Central memory CD4-positive, alpha-beta T cell (primary cell): ENCODE data around the gene TSPAN16.
"Not testable (repeated sequence)": the region's sequence is repeated elsewhere in the genome, so short reads cannot be mapped to it uniquely, and the experiment has no call there.

ENCODE experiments used
- DNase-seq: peaks from one replicate; pipeline ENCODE4 v3.0.0; 2022

The TSPAN16 gene

DNA sequence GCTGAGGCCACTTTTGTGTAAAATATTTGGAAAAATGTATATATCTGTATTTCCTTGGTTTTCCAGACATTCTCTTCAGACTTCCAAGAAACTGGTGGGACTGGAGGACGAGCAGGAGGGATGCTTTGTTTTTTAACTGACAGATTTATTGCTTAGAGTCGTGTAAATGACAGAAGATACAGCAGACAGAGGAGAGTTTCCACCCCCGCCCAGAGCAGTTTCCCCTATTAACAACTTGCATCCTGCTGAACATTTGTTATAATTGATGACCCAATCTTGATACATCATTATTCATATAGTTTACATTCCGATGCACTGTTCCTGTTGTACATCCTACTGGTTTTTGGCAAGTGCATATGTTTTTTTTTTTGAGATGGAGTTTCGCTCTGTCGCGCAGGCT, 26.6 kb upstream of the TSPAN16 start:
- DNase-seq = no peak

DNA sequence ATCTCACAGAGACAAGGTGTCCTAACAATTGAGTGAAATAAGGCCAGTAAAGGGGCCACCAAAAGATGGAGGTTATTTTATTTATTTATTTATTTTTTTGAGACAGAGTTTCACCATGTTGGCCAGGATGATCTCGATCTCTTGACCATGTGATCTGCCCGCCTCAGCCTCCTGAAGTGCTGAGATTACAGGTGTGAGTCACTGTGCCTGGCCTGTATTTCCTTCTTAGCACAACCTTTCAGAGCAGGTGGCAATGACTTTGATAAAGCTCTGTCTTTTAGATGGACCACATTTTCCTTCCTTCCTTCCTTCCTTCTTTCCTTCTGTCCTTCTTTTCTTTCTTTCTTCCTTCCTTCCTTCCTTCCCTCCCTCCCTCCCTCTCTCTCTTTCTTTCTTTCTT, 22.7 kb upstream of the TSPAN16 start:
- DNase-seq = no peak

DNA sequence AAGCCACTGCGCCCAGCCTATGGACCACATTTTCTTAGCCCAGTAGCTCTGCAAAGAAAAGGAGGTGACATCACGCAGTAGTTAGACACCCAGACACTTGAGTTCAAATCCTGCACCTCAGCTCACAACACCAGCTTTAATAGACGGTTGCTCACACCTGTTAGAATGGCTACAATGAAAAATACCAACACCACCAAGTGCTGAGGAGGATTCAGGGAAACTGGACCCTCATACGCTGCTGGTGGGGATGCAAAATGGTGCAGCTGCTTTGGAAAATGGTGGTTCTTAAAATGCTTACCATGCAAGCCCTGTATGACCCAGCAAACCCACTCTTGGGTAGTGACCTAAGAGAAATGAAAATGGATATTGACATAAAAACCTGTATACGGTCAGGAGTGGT, 22.0 kb upstream of the TSPAN16 start:
- no peak for DNase-seq

DNA sequence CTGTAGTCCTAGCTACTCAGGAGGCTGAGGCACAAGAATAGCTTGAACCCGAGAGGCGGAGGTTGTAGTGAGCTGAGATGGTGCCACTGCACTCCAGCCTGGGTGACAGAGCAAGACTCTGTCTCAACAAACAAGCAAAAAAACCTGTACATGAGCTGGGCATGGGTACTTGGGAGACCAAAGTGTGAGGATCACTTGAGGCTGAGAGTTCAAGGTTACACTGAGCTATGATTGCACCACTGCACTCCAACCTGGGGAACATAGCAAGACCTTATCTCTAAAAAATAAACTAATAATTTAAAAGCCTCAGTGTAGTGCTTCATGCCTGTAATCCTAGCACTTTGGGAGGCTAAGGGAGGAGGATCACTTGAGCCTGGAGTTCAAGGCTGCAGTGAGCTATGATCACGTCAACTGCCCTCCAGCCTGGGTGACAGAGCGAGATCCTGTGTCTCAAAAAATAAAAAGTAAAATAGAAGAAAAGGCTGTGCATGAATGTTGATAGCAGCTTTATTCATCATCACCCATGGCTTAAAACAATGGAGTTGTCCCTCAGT, 21.4 kb upstream of the TSPAN16 start:
- DNase-seq = no peak

DNA sequence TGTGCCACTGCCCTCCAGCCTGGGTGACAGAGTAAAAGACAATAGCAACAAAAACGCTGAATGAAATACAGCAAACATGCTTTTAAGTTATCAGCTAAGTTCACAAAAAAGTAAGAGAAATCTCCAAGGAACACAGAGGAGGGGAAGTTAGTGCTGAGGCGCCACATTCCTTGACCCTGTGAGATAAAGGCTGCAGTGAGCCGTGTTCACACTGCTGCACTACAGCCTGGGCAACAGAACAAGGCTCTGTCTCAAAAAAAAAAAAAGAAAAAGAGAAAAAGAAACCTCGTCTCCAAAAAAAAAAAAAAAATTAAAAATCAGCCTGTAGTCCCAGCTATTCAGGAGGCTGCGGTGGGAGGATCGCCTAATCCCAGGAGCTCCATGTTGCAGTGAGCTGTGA, 17.3 kb upstream of the TSPAN16 start:
- no peak for DNase-seq

DNA sequence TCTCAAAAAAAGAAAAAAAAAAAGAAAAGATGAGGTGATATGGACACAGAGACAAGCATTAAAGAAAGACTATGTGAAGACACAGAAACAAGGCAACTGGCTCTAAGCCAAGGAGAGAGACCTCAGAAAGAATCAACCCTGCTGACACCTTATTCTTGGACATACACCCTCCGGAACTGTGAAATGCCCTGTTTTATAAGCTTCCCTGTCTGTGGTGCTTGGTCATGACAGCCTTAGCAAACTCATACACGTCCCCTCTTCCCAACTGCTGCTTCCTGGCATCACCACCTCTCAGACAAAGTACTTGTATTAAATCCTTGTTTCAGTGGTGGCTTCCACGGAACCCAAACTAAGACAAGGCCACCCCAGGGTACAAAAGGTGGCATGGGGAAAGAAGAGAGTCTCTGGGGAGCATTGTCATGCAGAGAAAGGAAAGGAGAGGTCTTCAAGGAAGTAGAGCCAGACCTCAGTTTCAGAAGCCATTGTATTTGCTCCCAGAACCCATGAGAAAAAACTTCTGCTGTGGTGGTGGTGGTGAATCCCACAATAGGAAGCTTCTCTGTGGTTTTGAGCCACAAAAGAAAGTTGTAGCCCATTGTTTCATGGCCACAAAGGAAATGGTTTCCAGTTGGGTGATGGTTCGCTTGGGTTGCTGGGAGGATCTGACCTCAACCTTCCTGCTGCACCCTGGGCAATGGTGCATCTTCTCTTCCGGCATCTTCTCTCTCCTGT, 16.3 kb upstream of the TSPAN16 start:
- DNase-seq = peak; percentile 78

DNA sequence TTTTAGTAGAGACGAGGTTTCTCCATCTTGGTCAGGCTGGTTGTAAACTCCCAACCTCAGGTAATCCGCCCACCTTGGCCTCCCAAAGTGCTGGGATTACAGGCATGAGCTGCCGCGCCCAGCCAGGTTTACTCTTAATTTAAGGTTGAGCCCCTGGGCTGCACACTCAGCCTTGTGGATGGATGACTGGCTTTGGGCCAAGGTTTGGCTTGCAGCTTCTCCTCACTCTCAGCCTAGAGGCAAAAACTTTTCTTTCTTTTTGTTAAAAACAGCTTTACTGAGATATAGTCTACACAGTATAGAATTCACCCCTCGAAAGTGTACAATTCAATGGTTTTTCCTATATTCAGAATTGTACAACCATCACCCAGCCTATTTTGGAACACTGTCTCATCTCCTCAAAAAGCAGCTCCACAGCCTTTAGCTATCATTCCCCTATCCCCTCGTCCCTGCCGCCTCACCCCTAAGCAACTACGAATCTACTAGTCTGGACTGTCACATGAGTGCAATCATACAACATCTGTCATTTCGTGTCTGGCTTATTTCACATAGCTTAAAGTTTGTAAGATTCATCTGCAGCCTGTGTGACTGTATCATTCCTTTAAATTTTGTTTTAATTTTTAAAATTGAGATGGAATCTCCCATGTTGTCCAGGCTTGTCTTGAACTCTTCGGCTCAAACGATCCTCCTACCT, 14.5 kb upstream of the TSPAN16 start:
- DNase-seq = no peak

DNA sequence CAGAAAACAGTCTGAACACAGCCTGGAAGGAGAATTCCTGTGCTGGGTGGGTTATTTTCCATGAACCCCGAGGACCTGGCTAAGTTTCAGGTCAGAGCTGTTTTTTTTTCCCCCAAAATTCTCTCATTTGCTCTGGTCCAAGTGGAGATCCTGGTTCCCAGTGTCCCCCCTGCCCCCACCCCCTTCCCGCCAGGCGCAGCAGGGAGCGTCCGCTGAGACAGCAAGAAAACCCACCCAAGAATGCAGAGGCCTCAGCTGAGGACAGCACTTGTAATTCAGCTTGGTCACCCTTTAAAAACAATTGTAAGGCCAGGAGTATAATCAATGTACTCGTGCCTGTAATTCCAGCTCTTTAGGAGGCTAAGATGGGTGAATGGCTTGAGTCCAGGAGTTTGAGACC, 11.4 kb upstream of the TSPAN16 start:
- no peak for DNase-seq

DNA sequence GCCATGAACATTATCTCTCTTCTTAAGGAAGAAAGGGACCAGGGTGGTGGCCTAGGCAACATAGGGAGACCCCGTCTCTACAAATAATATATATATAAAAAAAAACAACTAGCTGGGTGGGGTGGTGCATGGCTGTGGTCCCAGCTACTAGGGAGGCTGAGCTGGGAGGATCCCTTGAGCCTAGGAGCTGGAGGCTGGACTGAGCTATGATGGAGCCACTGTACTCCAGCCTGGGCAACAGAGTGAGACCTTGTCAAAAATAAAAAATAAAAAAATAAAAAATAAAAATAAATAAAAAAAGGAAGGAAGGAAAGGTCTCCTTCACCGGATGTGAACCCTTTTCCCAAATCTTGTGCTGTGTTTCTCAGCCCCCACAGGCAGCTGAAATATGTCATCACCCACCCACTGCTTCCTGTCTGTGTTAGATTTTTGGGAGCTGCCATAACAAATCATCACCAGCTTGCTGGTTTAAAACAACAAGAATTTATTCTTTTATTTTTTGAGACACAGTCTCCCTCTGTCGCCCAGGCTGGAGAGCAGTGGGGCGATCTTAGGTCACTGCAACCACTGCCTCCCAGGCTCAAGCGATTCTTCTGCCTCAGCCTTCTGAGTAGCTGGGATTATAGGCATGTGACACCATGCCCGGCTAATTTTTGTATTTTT, 9.5 kb upstream of the TSPAN16 start:
- no peak for DNase-seq

DNA sequence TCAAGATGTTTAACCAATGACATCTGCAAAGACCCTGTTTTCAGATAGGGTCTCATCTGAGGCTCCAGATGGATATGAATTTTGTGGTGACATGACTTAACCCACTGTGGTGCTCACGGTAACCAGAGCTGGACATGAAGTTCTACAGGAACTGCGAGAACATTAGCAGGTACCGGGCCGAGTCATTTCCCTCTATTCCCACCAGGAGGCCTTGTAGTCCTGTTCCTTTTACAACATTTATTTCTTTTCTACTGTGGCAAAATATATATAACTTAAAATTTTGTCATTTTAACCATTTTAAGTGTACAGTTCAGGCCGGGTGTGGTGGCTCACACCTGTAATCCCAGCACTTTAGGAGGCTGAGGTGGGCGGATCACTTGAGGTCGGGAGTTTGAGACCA, 7.6 kb upstream of the TSPAN16 start:
- no peak for DNase-seq

DNA sequence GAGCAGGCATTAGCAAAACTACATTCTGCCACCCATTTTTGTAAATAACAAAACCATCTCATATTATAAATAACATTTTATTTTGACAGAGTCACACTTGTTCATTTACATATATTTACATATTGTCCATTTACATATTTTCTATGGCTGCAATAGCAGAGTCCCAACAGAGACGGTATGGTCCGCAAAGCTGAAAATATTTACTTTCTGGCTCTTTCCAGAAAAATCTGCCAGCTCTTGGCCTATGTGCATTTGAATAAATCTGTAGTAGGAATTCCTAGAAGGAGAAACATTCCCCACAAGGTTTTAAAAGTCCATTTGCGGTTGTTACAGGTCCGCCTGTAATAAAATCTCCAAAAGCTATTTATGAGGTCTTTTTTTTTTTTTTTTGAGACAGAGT, 5.7 kb upstream of the TSPAN16 start:
- DNase-seq = no peak

DNA sequence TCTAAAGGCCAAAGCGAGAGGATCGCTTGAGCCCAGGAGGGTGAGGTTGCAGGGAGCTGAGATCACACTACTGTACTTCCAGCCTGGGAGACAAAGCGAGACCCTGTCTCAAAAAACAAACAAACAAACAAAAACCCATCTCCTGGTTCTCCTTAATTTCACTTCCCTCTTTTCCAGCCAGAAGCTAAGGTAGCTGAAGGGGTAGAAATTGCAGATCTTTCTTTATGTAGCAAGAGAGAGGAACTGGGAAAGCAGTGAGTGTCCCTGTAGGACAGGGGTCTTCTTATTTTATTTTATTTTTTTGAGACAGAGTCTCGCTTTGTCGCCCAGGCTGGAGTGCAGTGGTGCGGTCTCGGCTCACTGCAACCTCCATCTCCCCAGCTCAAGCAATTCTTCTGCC, 4.5 kb upstream of the TSPAN16 start:
- DNase-seq = no peak

DNA sequence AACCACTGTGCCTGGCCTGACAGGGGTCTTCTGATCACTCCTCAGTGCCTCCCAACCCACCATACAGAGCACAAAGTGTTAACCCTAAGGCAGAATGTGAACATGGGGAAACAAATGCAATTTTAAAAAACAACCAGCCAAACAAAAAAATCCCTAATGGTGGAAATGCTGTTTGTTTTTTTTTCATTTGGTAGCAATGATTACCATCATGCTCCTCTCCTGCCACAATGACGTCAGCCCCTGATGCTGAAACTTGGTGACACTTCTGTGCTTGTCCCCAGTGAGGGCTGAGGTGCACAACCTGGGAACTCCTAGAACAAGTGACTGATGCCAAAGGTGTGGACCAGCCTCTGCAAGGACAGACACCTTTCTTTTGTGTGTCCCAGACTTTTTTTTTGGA, 4.0 kb upstream of the TSPAN16 start:
- DNase-seq = no peak

DNA sequence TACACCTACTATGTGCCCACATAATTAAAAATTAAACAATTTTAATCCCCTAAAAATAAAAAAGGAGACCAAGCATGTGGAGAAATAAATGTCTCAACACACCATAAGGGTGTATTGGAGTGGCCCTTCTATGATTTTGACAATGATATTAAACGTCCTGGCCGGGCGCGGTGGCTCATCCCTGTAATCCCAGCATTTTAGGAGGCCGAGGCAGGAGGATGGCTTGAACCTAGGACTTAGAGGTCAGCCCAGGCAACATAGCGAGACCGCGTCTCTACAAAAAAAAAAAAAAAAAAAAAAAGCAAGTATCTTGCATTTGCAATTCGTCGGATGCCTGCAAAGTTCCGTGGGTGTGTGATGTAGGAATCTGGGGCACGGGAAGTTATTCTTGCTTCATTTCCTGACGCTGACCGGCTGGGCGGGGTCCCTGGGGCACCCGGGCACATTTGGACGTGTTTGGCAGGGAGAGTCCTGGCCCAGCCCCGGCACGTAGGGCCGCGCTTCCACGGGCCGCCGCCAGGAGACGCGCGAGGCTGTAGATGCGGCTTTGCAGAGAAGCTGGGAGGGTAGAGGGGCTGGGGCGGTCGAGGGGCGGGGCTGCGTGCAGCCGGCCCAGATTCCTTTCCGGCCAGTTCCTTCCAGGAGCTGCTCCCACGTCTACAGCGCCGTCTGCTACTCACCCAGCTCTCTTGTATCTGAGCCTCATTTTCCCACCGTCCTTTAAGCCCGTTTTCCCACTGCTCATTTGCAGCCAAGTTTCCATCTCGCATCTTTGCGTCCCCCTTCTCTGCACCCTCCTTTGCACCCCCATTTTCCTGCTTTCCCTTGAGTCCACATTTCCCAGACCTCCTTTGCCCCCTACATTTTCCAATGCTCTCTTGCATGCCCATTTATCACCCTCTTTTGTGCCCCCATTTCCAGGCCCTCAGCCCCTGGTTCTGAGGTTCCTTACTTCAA, 2.2 kb upstream of the TSPAN16 start:
- peak; percentile 65 for DNase-seq

DNA sequence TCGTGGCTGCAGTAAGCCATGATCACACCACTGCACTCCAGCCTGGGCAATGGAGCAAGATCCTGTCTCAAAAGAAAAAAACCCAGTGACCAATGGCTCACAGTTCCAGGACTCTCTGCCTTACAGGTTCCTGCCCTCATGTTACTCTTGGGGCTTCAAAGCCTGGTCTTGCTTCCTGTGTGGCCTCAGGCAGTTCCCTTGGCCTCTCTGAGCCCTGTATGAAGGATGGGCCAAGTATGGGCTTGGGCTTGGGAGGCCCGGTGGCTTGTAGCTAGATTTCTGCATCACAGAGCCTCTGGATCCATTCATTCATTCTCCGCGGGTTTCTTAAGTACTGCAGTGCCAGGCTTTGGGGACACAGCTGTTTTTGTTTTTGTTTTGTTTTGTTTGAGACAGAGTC, 780 bp upstream of the TSPAN16 start:
- no peak for DNase-seq

DNA sequence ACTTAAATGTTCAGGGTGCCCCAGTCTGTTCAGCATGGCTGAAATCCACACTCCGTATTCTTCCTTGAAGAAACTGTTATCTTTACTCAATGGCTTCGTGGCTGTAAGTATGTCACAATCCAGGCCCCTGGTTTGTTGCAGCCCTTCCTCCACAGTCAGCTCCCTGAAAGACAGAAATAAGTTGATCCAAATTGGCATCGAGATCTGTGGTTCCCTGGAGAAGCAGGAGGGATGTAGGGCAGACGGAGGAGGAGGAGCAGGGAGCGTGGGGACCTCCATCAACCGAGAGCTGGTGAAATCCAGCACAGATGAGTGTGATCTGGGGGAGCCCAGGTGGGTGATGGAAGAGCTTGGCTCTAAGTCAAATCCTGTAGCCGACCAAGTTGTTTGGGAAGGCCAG, 304 bp downstream of the TSPAN16 start:
- no peak for DNase-seq

DNA sequence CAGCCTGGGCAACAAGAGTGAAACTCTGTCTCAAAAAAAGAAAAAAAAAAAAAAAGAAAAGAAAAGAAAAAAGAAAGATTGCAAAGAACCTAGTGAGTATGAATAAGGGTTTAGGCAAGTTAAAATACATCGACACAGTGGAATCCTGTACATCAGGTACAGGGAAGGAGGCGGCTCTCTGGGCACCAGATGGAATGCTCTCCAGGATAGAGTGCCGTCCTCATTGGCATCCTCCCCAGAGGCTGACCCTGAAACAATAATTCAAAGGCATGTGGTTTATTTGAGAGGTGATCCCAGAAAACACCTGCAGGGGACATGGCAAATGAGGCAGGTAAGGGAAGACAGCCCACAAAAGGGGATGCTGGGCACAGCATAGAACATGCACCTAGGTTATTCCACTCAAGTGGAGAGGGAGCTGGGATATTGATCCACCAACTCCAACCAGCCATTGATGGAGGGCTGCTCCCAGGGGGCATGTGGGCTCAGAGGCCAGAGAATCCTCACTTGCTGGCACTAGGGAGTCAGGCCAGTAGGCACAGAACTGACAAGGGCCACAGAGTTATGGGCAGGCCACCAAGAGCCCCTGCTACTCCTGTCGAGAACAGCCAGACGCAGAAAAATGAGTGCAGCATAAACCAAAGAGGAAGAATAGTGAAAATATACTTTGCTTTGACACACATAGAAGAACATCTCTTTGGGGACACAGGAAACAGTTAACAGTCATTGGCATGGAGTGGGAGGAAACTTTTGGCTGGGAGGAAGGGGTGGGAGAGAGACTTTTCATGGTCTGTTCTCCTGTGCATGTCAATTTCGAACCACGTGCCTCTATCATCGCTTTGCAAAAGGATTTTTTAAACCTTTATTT, 4.2 kb downstream of the TSPAN16 start:
- no peak for DNase-seq

DNA sequence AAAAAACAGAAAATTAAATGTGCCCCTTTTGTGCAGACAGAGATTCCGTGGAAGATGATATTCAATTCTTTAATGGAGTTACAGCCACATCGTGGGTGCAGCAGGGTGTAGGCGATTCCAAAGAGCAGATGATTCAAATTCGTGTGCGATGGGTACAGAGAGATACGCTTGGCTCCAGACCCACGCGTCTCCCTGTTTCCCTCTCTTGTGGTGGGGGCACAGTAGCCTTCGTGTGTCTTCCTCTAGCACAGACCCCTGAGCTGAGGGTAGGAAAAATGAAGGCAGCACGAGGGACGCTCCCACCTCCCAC, 4.8 kb downstream of the TSPAN16 start:
- DNase-seq = no peak

DNA sequence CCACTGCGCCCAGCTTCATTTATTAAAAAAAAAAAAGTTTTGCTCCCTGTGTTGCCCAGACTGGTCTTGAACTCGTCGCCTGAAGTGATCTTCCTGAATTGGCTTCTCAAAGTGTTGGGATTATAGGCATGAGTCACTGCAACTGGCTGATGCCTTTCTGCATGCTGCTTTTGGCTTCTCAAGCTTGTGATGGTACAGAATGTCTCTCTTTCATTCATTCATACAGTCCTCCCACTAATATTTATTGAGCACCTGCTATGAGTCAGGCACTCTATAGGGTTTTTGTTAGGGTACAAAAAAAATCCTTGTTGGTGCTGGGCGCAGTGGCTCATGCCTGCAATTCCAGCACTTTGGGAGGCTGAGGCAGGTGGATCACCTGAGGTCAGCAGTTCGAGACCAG, 9.0 kb downstream of the TSPAN16 start:
- DNase-seq = no peak

DNA sequence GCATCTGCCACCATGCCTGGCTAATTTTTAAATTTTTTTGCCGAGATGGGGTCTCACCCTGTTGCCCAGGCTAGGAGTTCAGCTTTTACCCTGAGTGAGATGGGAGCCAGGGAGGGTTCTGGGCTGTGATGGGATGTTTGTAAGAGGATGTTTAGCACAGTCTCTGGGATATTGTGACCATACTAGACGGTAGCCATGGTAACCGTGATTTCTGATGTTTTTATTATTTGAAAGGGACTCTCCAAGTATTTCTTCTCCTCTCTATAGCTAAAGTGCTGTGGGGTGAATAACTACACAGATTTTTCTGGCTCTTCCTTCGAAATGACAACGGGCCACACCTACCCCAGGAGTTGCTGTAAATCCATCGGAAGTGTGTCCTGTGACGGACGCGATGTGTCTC, 10.4 kb downstream of the TSPAN16 start:
- DNase-seq = no peak

DNA sequence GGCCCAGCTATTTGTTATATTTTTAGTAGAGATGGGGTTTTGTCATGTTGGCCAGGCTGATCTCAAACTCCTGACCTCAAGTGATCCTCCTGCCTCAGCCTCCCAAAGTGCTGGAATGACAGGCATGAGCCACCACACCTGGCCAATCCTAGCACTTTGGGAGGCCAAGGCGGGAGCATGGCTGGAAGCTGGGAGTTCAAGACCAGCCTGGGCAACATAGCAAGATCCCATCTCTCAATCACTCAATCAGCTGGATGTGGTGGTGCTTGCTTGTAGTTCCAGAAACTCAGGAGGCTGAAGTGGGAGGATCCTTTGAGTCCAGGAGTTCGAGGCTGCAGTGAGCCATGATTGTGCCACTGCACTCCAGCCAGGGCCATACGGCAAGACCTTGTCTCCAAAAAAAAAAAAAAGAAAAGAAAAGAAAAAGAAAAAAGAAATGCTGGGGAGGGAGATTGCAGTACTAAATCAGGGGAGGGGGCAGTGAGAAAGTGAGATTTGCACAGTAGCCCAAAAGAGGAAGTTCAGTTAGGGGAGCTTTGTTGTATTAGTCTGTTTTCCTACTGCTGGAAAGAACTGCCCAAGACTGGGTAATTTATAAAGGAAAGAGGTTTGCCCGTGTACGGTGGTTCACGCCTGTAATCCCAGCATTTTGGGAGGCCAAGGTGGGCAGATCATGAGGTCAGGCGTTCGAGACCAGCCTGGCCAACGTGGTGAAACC, 24.5 kb downstream of the TSPAN16 start:
- not testable (repeated sequence) for DNase-seq
